Measurements from ENCODE around the gene ITIH4.
"Not testable (repeated sequence)": the region's sequence is repeated elsewhere in the genome, so short reads cannot be mapped to it uniquely, and the experiment has no call there.

Gene ITIH4

DNA sequence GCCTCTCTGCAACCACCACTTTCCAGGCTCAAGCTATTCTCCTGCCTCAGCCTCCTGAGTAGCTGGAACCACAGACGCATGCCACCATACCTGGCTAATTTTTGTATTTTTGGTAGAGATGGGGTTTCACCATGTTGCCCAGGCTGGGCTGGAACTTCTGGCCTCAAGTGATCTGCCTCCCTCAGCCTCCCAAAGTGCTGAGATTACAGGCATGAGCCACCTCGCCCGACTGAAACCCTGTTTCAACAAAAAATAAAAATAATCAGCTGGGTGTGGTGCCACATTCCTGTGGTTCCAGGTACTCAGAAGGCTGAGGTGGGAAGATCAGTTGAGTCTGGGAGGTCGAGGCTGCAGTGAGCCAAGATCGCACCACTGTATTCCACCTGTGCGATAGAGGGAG lies 54.0 kb downstream of the ITIH4 start:
- H2BK120ac ChIP-seq (ENCODE audit: low read depth, low read length); H3K27ac ChIP-seq (replicated peaks; ENCODE audit: low read length); H4K8ac ChIP-seq (ENCODE audit: low read depth, low read length); H3K14ac ChIP-seq (ENCODE audit: low read length); H3K9me3 ChIP-seq (replicated peaks in 1 of 2; ENCODE audit: control insufficient read depth in 2 of 2, insufficient read depth in 1 of 2, low read depth in 1 of 2, low read length in 2 of 2); H3K4me2 ChIP-seq (ENCODE audit: insufficient read depth, low read length, poor library complexity, severe bottlenecking); H3K18ac ChIP-seq (ENCODE audit: low read length); H3K4me1 ChIP-seq (ENCODE audit: control insufficient read depth in 2 of 2, insufficient read depth in 1 of 2, low read depth in 1 of 2, low read length in 2 of 2); H3K79me1 ChIP-seq (ENCODE audit: low read depth, low read length); H3K36me3 ChIP-seq (replicated peaks in 1 of 2; ENCODE audit: control insufficient read depth in 2 of 2, insufficient read depth in 2 of 2, low read length in 2 of 2); H3K4ac ChIP-seq (ENCODE audit: low read length); DNase-seq (ENCODE audit: low spot score); H2BK5ac ChIP-seq (ENCODE audit: low read length); H3K4me3 ChIP-seq (ENCODE audit: low read length in 2 of 2); H3K23ac ChIP-seq (ENCODE audit: low read depth, low read length, poor library complexity); H4K91ac ChIP-seq (ENCODE audit: low read depth, low read length, poor library complexity); H2BK12ac ChIP-seq (ENCODE audit: low read length); H3K9ac ChIP-seq (ENCODE audit: low read depth, low read length, poor library complexity); H2BK15ac ChIP-seq (ENCODE audit: low read length); H2AK5ac ChIP-seq (ENCODE audit: low read depth, low read length): not testable (repeated sequence)
- peak overlapping the region; percentile 38 for H2AFZ ChIP-seq (ENCODE audit: low read length)
- WGBS, 2 donors (ENCODE audit: extremely low coverage in 2 of 2, insufficient read length in 2 of 2, insufficient replicate concordance in 1 of 2): no CpG with 5 or more reads among the region's 6 CpGs
- H3K27me3 ChIP-seq (ENCODE audit: control insufficient read depth in 3 of 3, insufficient read depth in 3 of 3, low read depth in 1 of 3, low read length in 3 of 3): peaks cover 0 to 26% (median 0%) of the 10 kb centered on the region in 3 experiments

- Histone ChIP-seq H4K8ac (ENCODE audit: low read depth, low read length) (no peak overlapping the region), H3K4ac (ENCODE audit: low read length) (no peak overlapping the region)
- WGBS, 2 donors (ENCODE audit: extremely low coverage in 2 of 2, insufficient read length in 2 of 2, insufficient replicate concordance in 1 of 2): no CpG with 5 or more reads among the region's 8 CpGs
Measured at GRCh38 chr3:52775877-52776276, 54.6 kb downstream of the ITIH4 start.

GRCh38 chr3:52774901-52775864 lies 55.3 kb downstream of the ITIH4 start:
- no peaks in the 10 kb centered on the region for H3K79me1 ChIP-seq (ENCODE audit: low read depth, low read length)
- DNase-seq (ENCODE audit: low spot score): no peak
- no peak overlapping the region for H3K14ac ChIP-seq (ENCODE audit: low read length)
- no peak overlapping the region for H3K4me2 ChIP-seq (ENCODE audit: insufficient read depth, low read length, poor library complexity, severe bottlenecking)
- H2BK120ac ChIP-seq (ENCODE audit: low read depth, low read length): no peak overlapping the region
- no peak overlapping the region for H2AK5ac ChIP-seq (ENCODE audit: low read depth, low read length)
- WGBS, 2 donors (ENCODE audit: extremely low coverage in 2 of 2, insufficient read length in 2 of 2, insufficient replicate concordance in 1 of 2): no CpG with 5 or more reads among the region's 6 CpGs
- H3K27ac ChIP-seq (replicated peaks; ENCODE audit: low read length): no peak overlapping the region
- H3K4ac ChIP-seq (ENCODE audit: low read length): no peak overlapping the region
- no peak overlapping the region for H2BK5ac ChIP-seq (ENCODE audit: low read length)
- no peak overlapping the region for H3K9ac ChIP-seq (ENCODE audit: low read depth, low read length, poor library complexity)
- H4K91ac ChIP-seq (ENCODE audit: low read depth, low read length, poor library complexity): no peak overlapping the region
- H3K4me1 ChIP-seq (ENCODE audit: control insufficient read depth in 2 of 2, insufficient read depth in 1 of 2, low read depth in 1 of 2, low read length in 2 of 2): no peaks in the 10 kb centered on the region
- H3K36me3 ChIP-seq (replicated peaks in 1 of 2; ENCODE audit: control insufficient read depth in 2 of 2, insufficient read depth in 2 of 2, low read length in 2 of 2): no peaks in the 10 kb centered on the region
- H2AFZ ChIP-seq (ENCODE audit: low read length): peak overlapping the region; percentile 8
- no peak overlapping the region for H3K4me3 ChIP-seq (ENCODE audit: low read length in 2 of 2)
- H3K27me3 ChIP-seq (ENCODE audit: control insufficient read depth in 3 of 3, insufficient read depth in 3 of 3, low read depth in 1 of 3, low read length in 3 of 3): peaks cover 0 to 26% (median 0%) of the 10 kb centered on the region in 3 experiments
- no peak overlapping the region for H3K18ac ChIP-seq (ENCODE audit: low read length)
- no peak overlapping the region for H4K8ac ChIP-seq (ENCODE audit: low read depth, low read length)
- no peaks in the 10 kb centered on the region for H3K9me3 ChIP-seq (replicated peaks in 1 of 2; ENCODE audit: control insufficient read depth in 2 of 2, insufficient read depth in 1 of 2, low read depth in 1 of 2, low read length in 2 of 2)
- H2BK15ac ChIP-seq (ENCODE audit: low read length): no peak overlapping the region
- no peak overlapping the region for H2BK12ac ChIP-seq (ENCODE audit: low read length)
- H3K23ac ChIP-seq (ENCODE audit: low read depth, low read length, poor library complexity): no peak overlapping the region

More at GRCh38 chr3:52775877-52776276, 54.6 kb downstream of the ITIH4 start:
- Histone ChIP-seq H2BK12ac (ENCODE audit: low read length) (no peak overlapping the region), H3K4me1 (ENCODE audit: control insufficient read depth in 2 of 2, insufficient read depth in 1 of 2, low read depth in 1 of 2, low read length in 2 of 2) (no peaks in the 10 kb centered on the region), H4K91ac (ENCODE audit: low read depth, low read length, poor library complexity) (no peak overlapping the region), H2BK120ac (ENCODE audit: low read depth, low read length) (no peak overlapping the region), H3K4me3 (ENCODE audit: low read length in 2 of 2) (no peak overlapping the region), H3K27me3 (ENCODE audit: control insufficient read depth in 3 of 3, insufficient read depth in 3 of 3, low read depth in 1 of 3, low read length in 3 of 3) (peaks cover 0 to 26% (median 0%) of the 10 kb centered on the region in 3 experiments), H3K79me1 (ENCODE audit: low read depth, low read length) (no peaks in the 10 kb centered on the region), H3K4me2 (ENCODE audit: insufficient read depth, low read length, poor library complexity, severe bottlenecking) (no peak overlapping the region), H2BK5ac (ENCODE audit: low read length) (no peak overlapping the region), H2BK15ac (ENCODE audit: low read length) (no peak overlapping the region), H3K23ac (ENCODE audit: low read depth, low read length, poor library complexity) (no peak overlapping the region), H2AK5ac (ENCODE audit: low read depth, low read length) (no peak overlapping the region), H3K14ac (ENCODE audit: low read length) (no peak overlapping the region), H3K9me3 (replicated peaks in 1 of 2; ENCODE audit: control insufficient read depth in 2 of 2, insufficient read depth in 1 of 2, low read depth in 1 of 2, low read length in 2 of 2) (no peaks in the 10 kb centered on the region), H3K9ac (ENCODE audit: low read depth, low read length, poor library complexity) (peak overlapping the region; percentile 18), H3K36me3 (replicated peaks in 1 of 2; ENCODE audit: control insufficient read depth in 2 of 2, insufficient read depth in 2 of 2, low read length in 2 of 2) (no peaks in the 10 kb centered on the region), H3K18ac (ENCODE audit: low read length) (no peak overlapping the region), H2AFZ (ENCODE audit: low read length) (peak overlapping the region; percentile 38), H3K27ac (replicated peaks; ENCODE audit: low read length) (no peak overlapping the region)
- no peak for DNase-seq (ENCODE audit: low spot score)

GRCh38 chr3:52774066-52774713 lies 56.3 kb downstream of the ITIH4 start:
- no peak overlapping the region for H3K4me2 ChIP-seq (ENCODE audit: insufficient read depth, low read length, poor library complexity, severe bottlenecking)
- H2AFZ ChIP-seq (ENCODE audit: low read length): no peak overlapping the region
- peaks cover 0 to 1% of the 10 kb centered on the region in 2 donors for H3K36me3 ChIP-seq (replicated peaks in 1 of 2; ENCODE audit: control insufficient read depth in 2 of 2, insufficient read depth in 2 of 2, low read length in 2 of 2)
- H3K27me3 ChIP-seq (ENCODE audit: control insufficient read depth in 3 of 3, insufficient read depth in 3 of 3, low read depth in 1 of 3, low read length in 3 of 3): peaks cover 0 to 22% (median 0%) of the 10 kb centered on the region in 3 experiments
- H2BK12ac ChIP-seq (ENCODE audit: low read length): no peak overlapping the region
- no peak overlapping the region for H3K4ac ChIP-seq (ENCODE audit: low read length)
- H3K18ac ChIP-seq (ENCODE audit: low read length): no peak overlapping the region
- H2AK5ac ChIP-seq (ENCODE audit: low read depth, low read length): no peak overlapping the region
- WGBS, 2 donors (ENCODE audit: extremely low coverage in 2 of 2, insufficient read length in 2 of 2, insufficient replicate concordance in 1 of 2): no CpG with 5 or more reads among the region's 8 CpGs
- H3K4me1 ChIP-seq (ENCODE audit: control insufficient read depth in 2 of 2, insufficient read depth in 1 of 2, low read depth in 1 of 2, low read length in 2 of 2): peaks cover 0 to 4% of the 10 kb centered on the region in 2 donors
- no peak overlapping the region for H4K91ac ChIP-seq (ENCODE audit: low read depth, low read length, poor library complexity)
- H2BK15ac ChIP-seq (ENCODE audit: low read length): peak overlapping the region; percentile 15
- no peak overlapping the region for H2BK120ac ChIP-seq (ENCODE audit: low read depth, low read length)
- H3K9me3 ChIP-seq (replicated peaks in 1 of 2; ENCODE audit: control insufficient read depth in 2 of 2, insufficient read depth in 1 of 2, low read depth in 1 of 2, low read length in 2 of 2): no peaks in the 10 kb centered on the region
- H3K4me3 ChIP-seq (ENCODE audit: low read length in 2 of 2): no peak overlapping the region
- H3K14ac ChIP-seq (ENCODE audit: low read length): peak overlapping the region; percentile 92
- H4K8ac ChIP-seq (ENCODE audit: low read depth, low read length): no peak overlapping the region
- H3K23ac ChIP-seq (ENCODE audit: low read depth, low read length, poor library complexity): no peak overlapping the region
- DNase-seq (ENCODE audit: low spot score): no peak
- peaks cover 3% of the 10 kb centered on the region for H3K79me1 ChIP-seq (ENCODE audit: low read depth, low read length)
- H2BK5ac ChIP-seq (ENCODE audit: low read length): no peak overlapping the region
- no peak overlapping the region for H3K27ac ChIP-seq (replicated peaks; ENCODE audit: low read length)
- no peak overlapping the region for H3K9ac ChIP-seq (ENCODE audit: low read depth, low read length, poor library complexity)

All from neuronal stem cell (in vitro differentiated cells).